GM19035 (cell line): ENCODE data around the gene FZD7.

Source experiments
- ATAC-seq: cut with Tn5 transposase; IDR thresholded peaks from one replicate; pipeline ENCODE4 v1.9.1; 2021; ENCODE audit not compliant: unreplicated experiment

The FZD7 gene

GRCh38 chr2:202064881-202065230, 31.2 kb downstream of the FZD7 start:
- ATAC-seq = no peak

- no peak for ATAC-seq
These were observed 32.2 kb downstream of the FZD7 start for GRCh38 chr2:202065876-202066275.

GRCh38 chr2:202066875-202067274, 33.2 kb downstream of the FZD7 start:
- no peak for ATAC-seq

DNA sequence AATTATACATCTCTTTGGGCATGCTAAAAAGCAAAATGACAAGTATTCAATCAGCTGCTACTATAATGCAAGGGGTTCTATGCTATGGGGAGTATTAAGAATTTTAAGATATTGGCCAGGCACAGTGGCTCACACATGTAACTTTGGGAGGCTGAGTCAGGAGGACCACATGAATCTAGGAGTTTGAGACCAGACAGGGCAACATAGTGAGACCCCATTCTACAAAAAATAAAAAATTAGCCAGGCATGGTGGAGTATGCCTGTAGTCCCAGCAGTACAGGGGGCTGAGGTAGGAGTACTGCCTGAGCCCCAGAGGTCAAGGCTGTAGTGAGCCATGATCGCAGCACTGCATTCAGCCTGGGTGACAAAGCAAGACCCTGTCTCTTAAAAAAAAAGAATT, 33.9 kb downstream of the FZD7 start:
- no peak for ATAC-seq

- no peak for ATAC-seq
These were observed 35.8 kb downstream of the FZD7 start for GRCh38 chr2:202069170-202070067.

DNA sequence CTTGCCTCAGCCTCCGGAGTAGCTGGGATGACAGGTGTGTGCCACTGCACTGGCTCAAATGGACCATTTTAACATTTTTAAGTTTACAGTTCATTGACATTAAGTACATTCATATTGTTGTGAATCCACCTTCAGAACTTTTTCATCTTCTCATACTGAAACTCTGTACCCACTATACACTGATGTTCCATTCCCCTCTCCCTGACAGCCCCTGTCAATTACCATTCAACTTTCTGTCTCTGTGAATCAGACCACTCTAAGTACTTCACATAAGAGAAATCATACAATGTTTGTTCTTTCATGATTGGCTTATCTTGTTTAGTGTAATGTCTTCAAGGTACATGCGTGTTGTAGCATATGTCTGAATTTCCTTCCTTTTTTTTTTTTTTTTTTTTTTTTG, 37.5 kb downstream of the FZD7 start:
- ATAC-seq = no peak

- no peak for ATAC-seq
These were observed 38.6 kb downstream of the FZD7 start for GRCh38 chr2:202072226-202072625.

- no peak for ATAC-seq
These were observed 39.2 kb downstream of the FZD7 start, which contains the start of gene KIAA2012 for GRCh38 chr2:202072737-202073401. Gene KIAA2012 (plus strand): TSS chr2:202073255. CDS start chr2:202073628, 373 bp downstream.

- ATAC-seq = no peak
These were observed 40.7 kb downstream of the FZD7 start for GRCh38 chr2:202074324-202074723.

- no peak for ATAC-seq
These were observed 45.7 kb downstream of the FZD7 start for GRCh38 chr2:202079310-202079709.

- no peak for ATAC-seq
These were observed 50.6 kb downstream of the FZD7 start for GRCh38 chr2:202084265-202084664.
